Ammon's horn (tissue), 1 donor: Measurements from ENCODE around the gene RNF208.
A peak's percentile ranks its signal among the peaks of the same experiment; 100 is the strongest.

Source experiments
- DNase-seq: peaks from one replicate; pipeline ENCODE4 v3.0.0-alpha.2; 2016; ENCODE audit warnings: low spot score

RNF208 gene

GRCh38 chr9:137213160-137214060 lies 8.6 kb downstream of the RNF208 start:
- no peak for DNase-seq

GRCh38 chr9:137212520-137212919 lies 9.5 kb downstream of the RNF208 start:
- DNase-seq, result no peak

GRCh38 chr9:137211532-137211931 lies 10.5 kb downstream of the RNF208 start:
- DNase-seq, result no peak

GRCh38 chr9:137206602-137207001 lies 15.4 kb downstream of the RNF208 start:
- no peak for DNase-seq

GRCh38 chr9:137205126-137206069 lies 16.6 kb downstream of the RNF208 start, which contains the start of the genes NDOR1 and TMEM203:
Gene NDOR1, plus strand, starts transcription at chr9:137205700. Its CDS starts 78 bp downstream, at chr9:137205778.
Gene TMEM203, minus strand, starts transcription at chr9:137205648. Its CDS starts 234 bp downstream, at chr9:137205414.
- DNase-seq, result peak; percentile 94

GRCh38 chr9:137204731-137205125 lies 17.3 kb downstream of the RNF208 start:
- DNase-seq, result no peak

- DNase-seq, result no peak
Observed at GRCh38 chr9:137202966-137203365, 19.1 kb downstream of the RNF208 start.

- DNase-seq, result no peak
Observed at GRCh38 chr9:137201205-137201868, 20.7 kb downstream of the RNF208 start.

- peak; percentile 99 for DNase-seq
Observed at GRCh38 chr9:137200311-137201204, 21.5 kb downstream of the RNF208 start, which contains the start of gene TPRN. Gene TPRN, minus strand, starts transcription at chr9:137200741. Its CDS starts 30 bp downstream, at chr9:137200711.

GRCh38 chr9:137199411-137200121 lies 22.5 kb downstream of the RNF208 start:
- DNase-seq, result no peak

- no peak for DNase-seq
Observed at GRCh38 chr9:137198902-137199283, 23.1 kb downstream of the RNF208 start.

GRCh38 chr9:137198051-137198901 lies 23.8 kb downstream of the RNF208 start:
- no peak for DNase-seq

- no peak for DNase-seq
Observed at GRCh38 chr9:137195525-137196220, 26.4 kb downstream of the RNF208 start.

GRCh38 chr9:137194909-137195308 lies 27.1 kb downstream of the RNF208 start:
- no peak for DNase-seq

GRCh38 chr9:137194388-137194787 lies 27.7 kb downstream of the RNF208 start:
- DNase-seq, result peak; percentile 93

GRCh38 chr9:137193771-137194170 lies 28.3 kb downstream of the RNF208 start:
- no peak for DNase-seq

GRCh38 chr9:137192859-137193258 lies 29.2 kb downstream of the RNF208 start:
- DNase-seq, result no peak

GRCh38 chr9:137192448-137192780 lies 29.6 kb downstream of the RNF208 start:
- no peak for DNase-seq
